Osteoblast (primary cell): ENCODE measurements around the gene RAP1GAP. TPM values are rescaled to one million over a fixed set of nuclear protein-coding genes. Genes with fewer than 3 reads are reported as not detected.

Experiments used
- DNase-seq: peaks from one replicate; pipeline ENCODE4 v3.0.0; 2011; ENCODE audit warnings: low spot score, mixed read lengths; ENCODE audit not compliant: insufficient read length; ENCODE audit errors: missing footprints
- H2AFZ ChIP-seq: 2 replicates; pipeline ENCODE4 v1.6.0; 2011; ENCODE audit warnings: mild to moderate bottlenecking, low read length
- H3K27ac ChIP-seq: 2 replicates; pipeline ENCODE4 v1.5.1; 2011; ENCODE audit warnings: mild to moderate bottlenecking, low read depth, low read length, moderate library complexity
- H3K27me3 ChIP-seq: 2 replicates; pipeline ENCODE4 v1.6.0; 2012; ENCODE audit warnings: mild to moderate bottlenecking, control low read depth, inconsistent platforms, low read length, moderate library complexity; ENCODE audit not compliant: insufficient read depth
- H3K36me3 ChIP-seq: 2 replicates; pipeline ENCODE4 v1.5.1; 2011; ENCODE audit warnings: mild to moderate bottlenecking, low read length, control low read depth, moderate library complexity; ENCODE audit not compliant: insufficient read depth
- H3K4me1 ChIP-seq: 2 replicates; pipeline ENCODE4 v1.5.1; 2011; ENCODE audit warnings: mild to moderate bottlenecking, low read length, control low read depth, moderate library complexity; ENCODE audit not compliant: insufficient read depth
- H3K4me2 ChIP-seq: 2 replicates; pipeline ENCODE4 v1.6.0; 2011; ENCODE audit warnings: mild to moderate bottlenecking, low read length; ENCODE audit not compliant: insufficient read depth
- H3K4me3 ChIP-seq: fragments of 200-600 bp; sonication (generic); 3 replicates; pipeline ENCODE4 v1.5.1; 2012; ENCODE audit warnings: mild to moderate bottlenecking, low read length, inconsistent platforms; ENCODE audit not compliant: insufficient read depth
- H3K79me2 ChIP-seq: 2 replicates; pipeline ENCODE4 v1.6.0; 2012; ENCODE audit warnings: mild to moderate bottlenecking, low read length, control low read depth, inconsistent platforms; ENCODE audit not compliant: insufficient read depth
- H3K9me3 ChIP-seq: 2 replicates; pipeline ENCODE4 v1.5.1; 2011; ENCODE audit warnings: low read depth, low read length, control low read depth
- H4K20me1 ChIP-seq: 2 replicates; pipeline ENCODE4 v1.6.0; 2012; ENCODE audit warnings: mild to moderate bottlenecking, low read length, control low read depth; ENCODE audit not compliant: insufficient read depth
- CTCF ChIP-seq: IDR thresholded peaks from 2 replicates; pipeline ENCODE4 v1.5.1; 2011; ENCODE audit warnings: mild to moderate bottlenecking, low read depth, low read length, moderate library complexity; ENCODE audit errors: extremely low read depth
- total RNA-seq: library from RNA; depleted of rRNA; stranded (reverse); fragments of >200 nt; gene quantifications from 2 replicates; pipeline ENCODE4 v1.2.3, GENCODE V29; 2012

RAP1GAP gene
- total RNA-seq, 1 donor: under 0.01 TPM

GRCh38 chr1:21607549-21608529, 61.3 kb downstream of the RAP1GAP start:
- Histone ChIP-seq H3K36me3 (no peaks in the 10 kb centered on the region), H3K4me1 (no peaks in the 10 kb centered on the region), H2AFZ (no peak overlapping the region), H3K27me3 (peaks cover 16% of the 10 kb centered on the region), H3K27ac (no peak overlapping the region), H3K79me2 (no peaks in the 10 kb centered on the region), H3K4me3 (no peak overlapping the region), H4K20me1 (peaks cover 4% of the 10 kb centered on the region), H3K4me2 (no peak overlapping the region), H3K9me3 (no peaks in the 10 kb centered on the region)
- peak; percentile 97 for DNase-seq
- no peak for TF ChIP-seq CTCF

- DNase-seq: no peak
- Histone ChIP-seq H3K4me3 (no peak overlapping the region), H2AFZ (no peak overlapping the region), H3K27me3 (peaks cover 10% of the 10 kb centered on the region), H3K4me1 (no peaks in the 10 kb centered on the region), H4K20me1 (peaks cover 4% of the 10 kb centered on the region), H3K9me3 (no peaks in the 10 kb centered on the region), H3K79me2 (no peaks in the 10 kb centered on the region), H3K27ac (no peak overlapping the region), H3K36me3 (no peaks in the 10 kb centered on the region), H3K4me2 (no peak overlapping the region)
- TF ChIP-seq CTCF: no peak
Measured at GRCh38 chr1:21605964-21606705, 63.0 kb downstream of the RAP1GAP start.

DNA sequence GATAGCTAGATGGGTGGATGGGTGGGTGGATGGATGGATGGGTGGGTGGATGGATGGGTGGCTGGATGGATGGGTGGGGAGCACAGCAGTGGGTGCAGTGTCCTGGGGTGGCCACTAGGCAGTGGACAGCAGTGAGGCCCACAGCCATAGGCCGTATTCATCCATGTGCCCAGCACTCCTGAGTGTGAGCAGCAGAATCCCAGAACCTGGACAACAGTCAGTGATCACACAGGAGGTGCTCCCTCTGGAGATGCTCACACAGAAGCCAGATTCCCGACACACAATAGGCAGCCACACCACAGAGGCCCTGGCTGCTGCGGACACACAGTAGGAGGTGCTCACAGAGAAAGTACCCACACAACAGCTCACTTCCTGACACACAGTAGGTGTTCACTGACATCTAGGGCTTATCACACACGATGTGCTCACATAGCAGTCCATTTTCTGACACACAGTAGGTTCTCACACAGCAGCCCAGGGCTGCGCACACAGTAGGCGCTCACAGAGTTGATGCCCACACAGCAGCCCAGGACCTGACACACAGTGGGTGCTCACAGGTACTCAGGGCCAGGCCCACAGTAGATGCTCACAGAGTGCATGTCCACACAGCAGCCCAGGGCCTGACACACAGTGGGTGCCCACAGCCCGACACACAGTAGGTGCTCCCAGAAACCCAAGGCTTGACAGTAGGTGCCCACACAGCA, 64.0 kb downstream of the RAP1GAP start:
- Histone ChIP-seq H3K27ac (no peak overlapping the region), H3K9me3 (no peaks in the 10 kb centered on the region), H3K4me3 (no peak overlapping the region), H3K27me3 (peaks cover 6% of the 10 kb centered on the region), H4K20me1 (peaks cover 4% of the 10 kb centered on the region), H3K4me2 (no peak overlapping the region), H2AFZ (no peak overlapping the region), H3K36me3 (no peaks in the 10 kb centered on the region), H3K79me2 (no peaks in the 10 kb centered on the region), H3K4me1 (no peaks in the 10 kb centered on the region)
- no peak for DNase-seq
- TF ChIP-seq CTCF: no peak
